PC-3 (cell line): Measurements from ENCODE around the gene STX8. TPM values are rescaled to one million over a fixed set of nuclear protein-coding genes. Genes with fewer than 3 reads are reported as not detected.
A peak's percentile ranks its signal among the peaks of the same experiment; 100 is the strongest.

Experiments used
- ATAC-seq: fragments of 200-7000 bp; cut with Tn5 transposase; 2 replicates; pipeline ENCODE4 v1.9.1; 2020; ENCODE audit warnings: mild to moderate bottlenecking, moderate library complexity
- BruUV-seq: library from RNA; stranded (reverse); fragments of 400-500 nt; replicated peaks from 2 replicates; lab custom pipeline; 2021; lab: Mats Ljungman, UMichigan
- CTCF ChIA-PET: fragments of 300-600 bp; sonication (Branson Sonifier 250); formaldehyde crosslinking; loops from one replicate; lab custom pipeline; 2022; ENCODE audit warnings: antibody characterized with exemption; lab: Charles Lee
- POLR2A ChIA-PET: fragments of 300-600 bp; sonication (Branson Sonifier 250); formaldehyde crosslinking; loops from one replicate; lab custom pipeline; 2022; ENCODE audit warnings: antibody characterized with exemption; ENCODE audit not compliant: unreplicated experiment; lab: Charles Lee
- DNase-seq: peaks from one replicate; pipeline ENCODE4 v3.0.0-alpha.2; 2015
- H2AFZ ChIP-seq: fragments of 300-600 bp; sonication (generic); 2 replicates; pipeline ENCODE4 v1.6.0; 2016; ENCODE audit warnings: antibody characterized with exemption, low read length
- H3F3A ChIP-seq: fragments of 300-600 bp; sonication (generic); one replicate; pipeline ENCODE4 v1.6.0; 2017; ENCODE audit warnings: antibody characterized with exemption, low read length, control low read depth, mild to moderate bottlenecking; ENCODE audit not compliant: unreplicated experiment
- H3K27ac ChIP-seq: fragments of 300-600 bp; sonication (generic); 2 replicates; pipeline ENCODE4 v1.5.1; 2016; ENCODE audit warnings: mild to moderate bottlenecking, low read length
- H3K27me3 ChIP-seq: fragments of 300-600 bp; sonication (generic); 2 replicates; pipeline ENCODE4 v1.6.1; 2016; ENCODE audit warnings: low read length, mixed read lengths
- H3K36me3 ChIP-seq: fragments of 300-600 bp; sonication (generic); 2 replicates; pipeline ENCODE4 v1.6.1; 2016; ENCODE audit warnings: low read depth, mixed run types, low read length, mixed read lengths
- H3K4me1 ChIP-seq: fragments of 300-600 bp; sonication (generic); 2 replicates; pipeline ENCODE4 v1.5.1; 2016; ENCODE audit warnings: low read length; ENCODE audit not compliant: insufficient read depth
- H3K4me2 ChIP-seq: fragments of 300-600 bp; sonication (generic); 2 replicates; pipeline ENCODE4 v1.6.0; 2016; ENCODE audit warnings: low read length
- H3K4me3 ChIP-seq: fragments of 300-600 bp; sonication (generic); 2 replicates; pipeline ENCODE4 v1.5.1; 2016; ENCODE audit warnings: mild to moderate bottlenecking, low read length, mixed read lengths
- H3K79me2 ChIP-seq: fragments of 300-600 bp; sonication (generic); 2 replicates; pipeline ENCODE4 v1.6.1; 2017; ENCODE audit warnings: low read length, mixed read lengths
- H3K9ac ChIP-seq: fragments of 300-600 bp; sonication (generic); 2 replicates; pipeline ENCODE4 v1.6.0; 2016; ENCODE audit warnings: mild to moderate bottlenecking, low read length
- H3K9me2 ChIP-seq: fragments of 300-600 bp; sonication (generic); replicated peaks from 2 replicates; pipeline ENCODE4 v1.6.1; 2016; ENCODE audit warnings: mixed run types, low read length, mixed read lengths
- H3K9me3 ChIP-seq: fragments of 300-600 bp; sonication (generic); 2 replicates; pipeline ENCODE4 v1.6.1; 2016; ENCODE audit warnings: low read length, mixed read lengths
- H4K20me1 ChIP-seq: fragments of 300-600 bp; sonication (generic); 2 replicates; pipeline ENCODE4 v1.6.1; 2016; ENCODE audit warnings: low read length, mixed read lengths
- CTCF ChIP-seq: fragments of 300-600 bp; sonication (generic); conservative IDR thresholded peaks from 2 replicates; pipeline ENCODE4 v1.5.1; 2017; ENCODE audit warnings: antibody characterized with exemption, low read depth, mild to moderate bottlenecking, low read length
- EZH2 ChIP-seq: fragments of 300-600 bp; sonication (generic); IDR thresholded peaks from one replicate; pipeline ENCODE4 v1.6.1; 2017; ENCODE audit warnings: antibody characterized with exemption, mild to moderate bottlenecking, low read length; ENCODE audit not compliant: unreplicated experiment
- EZH2phosphoT487 ChIP-seq: fragments of 300-600 bp; sonication (generic); IDR thresholded peaks from 2 replicates; pipeline ENCODE4 v1.6.1; 2018; ENCODE audit warnings: mild to moderate bottlenecking, antibody characterized with exemption, low read length, borderline replicate concordance
- intact Hi-C: fragments of 100-400 bp; cut with micrococcal nuclease; formaldehyde crosslinking; loops from 2 replicates; pipeline ENCODE4 v1.9.0; 2023
- total RNA-seq: library from RNA; depleted of rRNA; stranded (reverse); fragments of >200 nt; gene quantifications from 2 replicates; pipeline ENCODE4 v1.2.3, GENCODE V29; 2014

STX8 gene
- total RNA-seq, 1 experiment from 2014 or later = 57.4 TPM

- TF ChIP-seq EZH2phosphoT487 (no peak), CTCF (0 out of 2 replicates have a peak, but pooled peaks have one; percentile 9)
- Histone ChIP-seq H3F3A (no peaks in the 10 kb centered on the region), H3K79me2 (no peaks in the 10 kb centered on the region), H3K36me3 (no peaks in the 10 kb centered on the region), H3K4me3 (no peak overlapping the region), H3K4me2 (peak overlapping the region; percentile 61), H2AFZ (0 out of 2 replicates have a peak overlapping the region, but pooled peaks have one; percentile 21), H3K27me3 (no peaks in the 10 kb centered on the region), H3K27ac (peak overlapping the region; percentile 89), H4K20me1 (no peaks in the 10 kb centered on the region), H3K4me1 (peaks cover 19% of the 10 kb centered on the region), H3K9me2 (no peaks in the 10 kb centered on the region), H3K9ac (peak overlapping the region; percentile 64), H3K9me3 (no peaks in the 10 kb centered on the region)
- POLR2A ChIA-PET = interaction anchor here (0.6 kb wide), 1 partner anchor 147 kb away, joined by 3 read pairs; no protein-coding TSS in a partner anchor
- ATAC-seq (no peak), DNase-seq (peak; percentile 7)
- intact Hi-C loops = loop anchor here (10.0 kb wide), 1 partner anchor 116 kb away; no protein-coding TSS in a partner anchor
- CTCF ChIA-PET = no interaction called here
- BruUV-seq = TSS peak; percentile 50
These were observed 205.2 kb downstream of the STX8 start for GRCh38 chr17:9370467-9370866.

GRCh38 chr17:9368631-9369030, 207.0 kb downstream of the STX8 start:
- no peak overlapping the region for H3K9ac ChIP-seq
- POLR2A ChIA-PET = no interaction called here
- CTCF ChIA-PET = no interaction called here

More at GRCh38 chr17:9368631-9369030, 207.0 kb downstream of the STX8 start:
- intact Hi-C loops = no loop called here
- no TSS peak for BruUV-seq
- no peak overlapping the region for H3K4me2 ChIP-seq
- ATAC-seq = no peak
- H3K27ac ChIP-seq = no peak overlapping the region
- H3K36me3 ChIP-seq = no peaks in the 10 kb centered on the region
- no peak for DNase-seq
- no peaks in the 10 kb centered on the region for H3K9me3 ChIP-seq
- TF ChIP-seq EZH2 (no peak), EZH2phosphoT487 (no peak), CTCF (no peak)
- H3K79me2 ChIP-seq = no peaks in the 10 kb centered on the region
- no peak overlapping the region for H3K4me3 ChIP-seq
- H3F3A ChIP-seq = no peaks in the 10 kb centered on the region
- H4K20me1 ChIP-seq = no peaks in the 10 kb centered on the region
- H3K4me1 ChIP-seq = peaks cover 23% of the 10 kb centered on the region
- no peaks in the 10 kb centered on the region for H3K9me2 ChIP-seq
- no peak overlapping the region for H2AFZ ChIP-seq
- H3K27me3 ChIP-seq = no peaks in the 10 kb centered on the region
